ENCODE results near the gene JADE2.
A peak's percentile ranks its signal among the peaks of the same experiment; 100 is the strongest.

The JADE2 gene

GRCh38 chr5:134519989-134520388 is 5.5 kb upstream of the JADE2 start:
- Histone ChIP-seq H3K79me2 (ENCODE audit: control insufficient read depth, low read length) (peaks cover 3% of the 10 kb centered on the region; the same call in 1 of the 2 replicates), H3K9me2 (replicated peaks; ENCODE audit: control insufficient read depth, low read length) (no peaks in the 10 kb centered on the region), H3K9me3 (ENCODE audit: control insufficient read depth, insufficient read depth, low read length) (no peaks in the 10 kb centered on the region), H4K20me1 (ENCODE audit: control insufficient read depth, insufficient read depth, low read depth, low read length) (no peaks in the 10 kb centered on the region), H3F3A (ENCODE audit: control insufficient read depth, insufficient read depth) (peaks cover 14% of the 10 kb centered on the region), H3K27me3 (ENCODE audit: control insufficient read depth, low read length) (peaks cover 12% of the 10 kb centered on the region), H3K4me2 (ENCODE audit: low read length) (no peak overlapping the region), H3K27ac (ENCODE audit: low read depth, low read length) (no peak overlapping the region), H3K36me3 (ENCODE audit: control insufficient read depth, low read length) (peaks cover 4% of the 10 kb centered on the region; the same call in 1 of the 2 replicates), H3K4me3 (ENCODE audit: low read length) (no peak overlapping the region), H3K4me1 (ENCODE audit: control insufficient read depth, low read length) (peaks cover 10% of the 10 kb centered on the region)
- no peak for TF ChIP-seq CTCF (IDR thresholded peaks at IDR 0.05; ENCODE audit: low read depth, low read length, poor library complexity, severe bottlenecking)
- no peak for TF ChIP-seq EZH2phosphoT487 (IDR thresholded peaks at IDR 0.05; ENCODE audit: borderline replicate concordance, low read length)

- peaks cover 4% of the 10 kb centered on the region; the same call in 1 of the 2 replicates for H3K36me3 ChIP-seq (ENCODE audit: control insufficient read depth, low read length)
- peaks cover 8% of the 10 kb centered on the region for H3K27me3 ChIP-seq (ENCODE audit: control insufficient read depth, low read length)
- H3K79me2 ChIP-seq (ENCODE audit: control insufficient read depth, low read length) = peaks cover 8% of the 10 kb centered on the region
- H3K27ac ChIP-seq (ENCODE audit: low read depth, low read length) = no peak overlapping the region
- TF ChIP-seq CTCF (IDR thresholded peaks at IDR 0.05; ENCODE audit: low read depth, low read length, poor library complexity, severe bottlenecking) = no peak
- no peak for TF ChIP-seq EZH2phosphoT487 (IDR thresholded peaks at IDR 0.05; ENCODE audit: borderline replicate concordance, low read length)
- no peak overlapping the region for H3K4me3 ChIP-seq (ENCODE audit: low read length)
- H3K4me2 ChIP-seq (ENCODE audit: low read length) = no peak overlapping the region
- no peaks in the 10 kb centered on the region for H3K9me3 ChIP-seq (ENCODE audit: control insufficient read depth, insufficient read depth, low read length)
- no peaks in the 10 kb centered on the region for H4K20me1 ChIP-seq (ENCODE audit: control insufficient read depth, insufficient read depth, low read depth, low read length)
- no peaks in the 10 kb centered on the region for H3K9me2 ChIP-seq (replicated peaks; ENCODE audit: control insufficient read depth, low read length)
- H3F3A ChIP-seq (ENCODE audit: control insufficient read depth, insufficient read depth) = peaks cover 14% of the 10 kb centered on the region
- H3K4me1 ChIP-seq (ENCODE audit: control insufficient read depth, low read length) = peaks cover 10% of the 10 kb centered on the region
Measured at GRCh38 chr5:134521841-134522240, 3.6 kb upstream of the JADE2 start.

DNA sequence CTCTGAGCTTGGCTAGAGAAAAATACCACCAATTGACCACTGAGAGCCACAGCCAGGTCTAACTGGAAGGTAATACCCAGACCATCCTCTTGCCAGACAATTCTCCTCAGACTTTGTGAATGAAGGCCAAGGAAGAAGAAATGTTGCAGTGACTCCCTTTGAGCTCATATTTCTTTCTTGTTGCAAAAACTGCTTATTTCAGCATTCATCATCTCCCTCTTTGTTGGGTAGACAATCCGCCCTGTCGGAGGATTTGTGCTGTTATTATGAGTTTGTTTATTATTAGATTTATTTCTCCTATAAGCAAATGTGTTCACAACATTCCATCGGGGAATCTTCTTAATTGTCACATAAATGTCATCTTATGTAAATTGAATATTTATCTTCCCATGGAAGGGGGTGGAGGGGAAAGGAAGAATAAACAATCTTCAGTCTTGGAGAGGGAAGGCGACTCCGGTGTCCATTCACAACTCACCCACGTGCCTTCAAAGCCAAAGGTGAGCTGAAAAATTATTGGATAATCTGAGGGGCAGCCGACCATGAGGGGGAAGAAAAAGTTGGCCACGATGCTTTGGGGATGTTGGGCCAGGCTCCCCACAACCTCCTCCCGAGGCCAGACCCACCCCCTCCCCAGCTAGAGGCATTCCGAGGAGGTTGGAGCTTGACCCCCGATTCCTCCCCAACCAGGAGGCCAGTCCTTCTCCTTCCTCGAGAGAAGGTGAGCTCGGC is 1.8 kb upstream of the JADE2 start:
- no peak for TF ChIP-seq EZH2phosphoT487 (IDR thresholded peaks at IDR 0.05; ENCODE audit: borderline replicate concordance, low read length)
- no peak for TF ChIP-seq CTCF (IDR thresholded peaks at IDR 0.05; ENCODE audit: low read depth, low read length, poor library complexity, severe bottlenecking)
- Histone ChIP-seq H4K20me1 (ENCODE audit: control insufficient read depth, insufficient read depth, low read depth, low read length) (no peaks in the 10 kb centered on the region), H3K4me1 (ENCODE audit: control insufficient read depth, low read length) (peaks cover 17% of the 10 kb centered on the region), H3F3A (ENCODE audit: control insufficient read depth, insufficient read depth) (peaks cover 14% of the 10 kb centered on the region), H3K9me2 (replicated peaks; ENCODE audit: control insufficient read depth, low read length) (no peaks in the 10 kb centered on the region), H3K36me3 (ENCODE audit: control insufficient read depth, low read length) (peaks cover 4% of the 10 kb centered on the region; the same call in 1 of the 2 replicates), H3K27me3 (ENCODE audit: control insufficient read depth, low read length) (peaks cover 8% of the 10 kb centered on the region), H3K9me3 (ENCODE audit: control insufficient read depth, insufficient read depth, low read length) (no peaks in the 10 kb centered on the region), H3K27ac (ENCODE audit: low read depth, low read length) (peak overlapping the region; percentile 85; the same call in 1 of the 2 replicates), H3K4me3 (ENCODE audit: low read length) (peak overlapping the region; percentile 93), H3K79me2 (ENCODE audit: control insufficient read depth, low read length) (peaks cover 23% of the 10 kb centered on the region), H3K4me2 (ENCODE audit: low read length) (peak overlapping the region; percentile 79)

Data from DOHH2 (cell line).